B cell (primary cell): ENCODE results near the gene RARS2. TPM values are rescaled to one million over a fixed set of nuclear protein-coding genes. Genes with fewer than 3 reads are reported as not detected.

Source experiments
- ATAC-seq: fragments of 200-7000 bp; cut with Tn5 transposase; one replicate; pipeline ENCODE4 v1.10.0; 2021; ENCODE audit warnings: low read depth, mild to moderate bottlenecking, moderate number of reproducible peaks, moderate library complexity
- CTCF ChIA-PET: fragments of 350-600 bp; sonication (Branson Sonifier 250); formaldehyde crosslinking; loops from one replicate; lab custom pipeline; 2021; ENCODE audit warnings: antibody characterized with exemption, inconsistent platforms; lab: Charles Lee
- POLR2A ChIA-PET: fragments of 350-600 bp; sonication (Branson Sonifier 250); formaldehyde crosslinking; loops from one replicate; lab custom pipeline; 2021; ENCODE audit warnings: antibody characterized with exemption; lab: Charles Lee
- DNase-seq: peaks from one replicate; pipeline ENCODE4 v3.0.0; 2013
- H2AFZ ChIP-seq: 2 replicates; pipeline ENCODE4 v1.6.1; 2012; ENCODE audit warnings: mild to moderate bottlenecking, low read depth, low read length; ENCODE audit not compliant: insufficient read depth, poor library complexity, severe bottlenecking
- H3K27ac ChIP-seq, 2 donors: 1 replicate in 1 of 2; 2 replicates in 1 of 2; pipeline ENCODE4 v1.5.1; 2012 to 2013; ENCODE audit warnings: low read length in 2 of 2, mild to moderate bottlenecking in 2 of 2, moderate library complexity in 1 of 2
- H3K27me3 ChIP-seq, 4 experiments: fragments of 200-600 bp in 1 of 4; sonication (generic) in 1 of 4; replicated peaks in 1 of 4; 1 replicate in 2 of 4; 2 replicates in 2 of 4; pipeline versions ENCODE4 v1.6.1 to v1.7.0; 2013 to 2016; ENCODE audit warnings: low read length in 3 of 4, mild to moderate bottlenecking in 2 of 4, mixed read lengths in 1 of 4, moderate library complexity in 1 of 4; ENCODE audit not compliant: insufficient read depth in 4 of 4, control insufficient read depth in 3 of 4; ENCODE audit errors: control extremely low read depth in 1 of 4
- H3K36me3 ChIP-seq, 2 experiments: replicated peaks in 1 of 2; 1 replicate in 1 of 2; 2 replicates in 1 of 2; pipeline versions ENCODE4 v1.6.1 to v1.7.1; 2013; ENCODE audit warnings: low read length in 1 of 2; ENCODE audit not compliant: insufficient read depth in 2 of 2, control insufficient read depth in 1 of 2; ENCODE audit errors: control extremely low read depth in 1 of 2, extremely low read depth in 1 of 2
- H3K4me1 ChIP-seq, 2 donors: fragments of 200-600 bp in 1 of 2; sonication (generic) in 1 of 2; 1 replicate in 1 of 2; 2 replicates in 1 of 2; pipeline versions ENCODE4 v1.5.1 to v1.6.1; 2013 to 2017; ENCODE audit warnings: low read length in 2 of 2; ENCODE audit not compliant: control insufficient read depth in 2 of 2, insufficient read depth in 2 of 2
- H3K4me2 ChIP-seq: replicated peaks from 2 replicates; pipeline ENCODE3; 2012; ENCODE audit warnings: mild to moderate bottlenecking, low read depth, low read length; ENCODE audit not compliant: poor library complexity, severe bottlenecking
- H3K4me3 ChIP-seq, 5 experiments: fragments of 200-600 bp in 1 of 5; sonication (generic) in 1 of 5; 1 replicate in 3 of 5; 2 replicates in 2 of 5; pipeline versions ENCODE4 v1.5.1 to v1.7.0; 2011 to 2016; ENCODE audit warnings: low read length in 4 of 5, mild to moderate bottlenecking in 4 of 5, low read depth in 2 of 5, control low read depth in 1 of 5, moderate library complexity in 1 of 5; ENCODE audit not compliant: insufficient read depth in 1 of 5; ENCODE audit errors: control extremely low read depth in 1 of 5, extremely low read depth in 1 of 5
- H3K79me2 ChIP-seq: fragments of 200-600 bp; sonication (generic); one replicate; pipeline ENCODE4 v1.6.0; 2016; ENCODE audit warnings: low read length; ENCODE audit not compliant: control insufficient read depth, insufficient read depth
- H3K9ac ChIP-seq: fragments of 200-600 bp; sonication (generic); 2 replicates; pipeline ENCODE4 v1.6.1; 2017; ENCODE audit warnings: mild to moderate bottlenecking, low read length, moderate library complexity
- H3K9me3 ChIP-seq, 3 donors: one replicate each; pipeline versions ENCODE4 v1.6.1 to v1.7.1; 2013; ENCODE audit warnings: low read length in 2 of 3; ENCODE audit not compliant: control insufficient read depth in 2 of 3, insufficient read depth in 1 of 3; ENCODE audit errors: control extremely low read depth in 1 of 3
- H4K20me1 ChIP-seq: 2 replicates; pipeline ENCODE4 v1.6.0; 2012; ENCODE audit warnings: mild to moderate bottlenecking, low read length; ENCODE audit not compliant: insufficient read depth, control insufficient read depth, poor library complexity, severe bottlenecking
- H3K27ac Mint-ChIP-seq: one replicate; pipeline ENCODE4 v1.8.0; 2021; ENCODE audit warnings: mixed read lengths
- H3K27me3 Mint-ChIP-seq: one replicate; pipeline ENCODE4 v1.8.0; 2021; ENCODE audit warnings: mixed read lengths
- H3K4me1 Mint-ChIP-seq: one replicate; pipeline ENCODE4 v1.8.0; 2021; ENCODE audit warnings: mixed read lengths
- H3K4me3 Mint-ChIP-seq: one replicate; pipeline ENCODE4 v1.8.0; 2021; ENCODE audit warnings: mixed read lengths
- H3K9me3 Mint-ChIP-seq: one replicate; pipeline ENCODE4 v1.8.0; 2022; ENCODE audit warnings: mixed read lengths; ENCODE audit not compliant: insufficient read depth
- EZH2 ChIP-seq: IDR thresholded peaks from 2 replicates; pipeline ENCODE4 v1.6.1; 2012; ENCODE audit warnings: borderline replicate concordance, low read depth, mild to moderate bottlenecking, moderate library complexity, low read length; ENCODE audit not compliant: insufficient read depth, poor library complexity, severe bottlenecking
- WGBS: methylation state at CpG from one replicate; pipeline ENCODE4 v1.1.5; 2013; ENCODE audit warnings: missing lambda C conversion rate; ENCODE audit not compliant: insufficient coverage; 5-methylcytosine and 5-hydroxymethylcytosine counted together
- intact Hi-C: fragments of 100-400 bp; cut with micrococcal nuclease; formaldehyde crosslinking; loops from one replicate; pipeline ENCODE4 v1.10.0; 2022
- polyA plus RNA-seq: library from polyadenylated mRNA; depleted of rRNA; stranded (reverse); fragments of >200 nt; gene quantifications from 2 replicates; pipeline ENCODE4 v1.2.3, GENCODE V29; 2012
- total RNA-seq, 2 donors: library from RNA; stranded (reverse); fragments of 120-200 nt in 1 of 2; gene quantifications; 1 replicate in 1 of 2; 2 replicates in 1 of 2; pipeline versions ENCODE4 v1.2.3 to v1.2.4, GENCODE V29; 2013 to 2022
- TF ChIP-seq, protein P1 (sequence below): fragments of 200-600 bp; IDR thresholded peaks from one replicate; pipeline ENCODE4 v1.8.0; 2022; ENCODE audit warnings: antibody characterized with exemption, mild to moderate bottlenecking

Gene RARS2
- total and polyA plus RNA-seq, 2 donors (not counting 1 experiment from before 2014, with no cell fraction given), result 7.1 to 38.7 TPM

DNA sequence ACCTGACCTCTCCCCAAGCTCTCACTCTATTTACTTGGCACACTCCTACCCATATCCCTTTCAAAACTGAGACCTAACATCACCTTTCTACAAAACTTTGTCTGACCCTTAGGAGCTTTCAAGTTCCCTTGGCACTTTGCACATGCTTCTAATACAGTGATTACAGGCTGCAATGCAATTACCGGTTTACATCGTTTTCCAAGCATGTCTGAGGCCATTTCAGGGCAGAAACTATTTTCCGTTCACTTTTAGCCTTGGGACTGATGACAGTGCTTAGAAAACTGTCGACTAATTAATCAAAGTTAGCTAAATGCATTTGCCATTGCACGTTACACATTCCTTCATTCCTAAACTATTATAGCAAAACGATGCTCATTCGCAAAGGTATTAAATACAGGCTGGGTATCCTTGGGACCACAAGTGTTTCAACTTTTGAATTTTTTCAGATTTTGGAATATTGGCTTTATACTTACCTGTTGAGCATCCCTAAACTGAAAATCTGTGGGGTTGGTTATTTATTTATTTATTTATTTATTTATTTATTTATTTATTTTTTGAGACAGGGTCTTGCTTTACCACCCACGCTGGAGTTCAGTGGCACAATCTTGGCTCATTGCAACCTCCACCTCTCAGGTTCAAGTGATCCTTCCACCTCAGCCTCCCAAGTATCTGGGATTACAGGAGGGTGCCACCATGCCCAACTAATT, 3.3 kb downstream of the RARS2 start:
- H3K4me3 Mint-ChIP-seq, result no peak overlapping the region
- 96% methylated on average over 4 of the region's 8 CpGs for WGBS

DNA sequence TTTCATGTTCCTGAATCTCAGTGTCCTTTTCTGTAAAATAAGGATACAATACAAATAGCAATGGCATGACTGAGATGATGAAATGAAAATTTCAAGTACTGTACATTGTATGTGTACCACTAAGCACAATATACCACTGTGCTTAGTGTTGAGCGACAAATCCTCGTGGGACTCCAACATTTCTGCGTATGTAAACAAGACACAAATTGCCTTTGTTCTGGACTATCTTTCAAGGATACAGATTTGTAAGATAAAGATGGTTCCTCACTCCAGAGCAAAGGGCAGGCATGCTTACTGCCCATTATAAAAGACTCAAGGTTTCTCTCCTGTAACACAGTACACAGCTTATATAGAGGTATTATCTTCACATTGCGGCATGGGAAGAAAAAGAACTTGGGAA, 6.0 kb downstream of the RARS2 start:
- WGBS, result no CpG with 5 or more reads among the region's 4 CpGs
- Histone ChIP-seq H3K36me3 (peaks cover 0 to 40% of the 10 kb centered on the region in 2 experiments), H3K27me3 (no peaks in the 10 kb centered on the region), H3K4me2 (no peak overlapping the region), H3K79me2 (peaks cover 95% of the 10 kb centered on the region), H3K9ac (no peak overlapping the region), H4K20me1 (peaks cover 27% of the 10 kb centered on the region), H2AFZ (no peak overlapping the region), H3K4me1 (peaks cover 11% of the 10 kb centered on the region in 2 donors), H3K27ac (no peak overlapping the region), H3K4me3 (no peak overlapping the region), H3K9me3 (no peaks in the 10 kb centered on the region)
- no peaks in the 10 kb centered on the region for H3K27me3 Mint-ChIP-seq
- intact Hi-C loops, result no loop called here
- peaks cover 35% of the 10 kb centered on the region for H3K4me1 Mint-ChIP-seq
- ChIA-PET CTCF (no interaction called here), POLR2A (no interaction called here)
- TF ChIP-seq, protein P1, sequence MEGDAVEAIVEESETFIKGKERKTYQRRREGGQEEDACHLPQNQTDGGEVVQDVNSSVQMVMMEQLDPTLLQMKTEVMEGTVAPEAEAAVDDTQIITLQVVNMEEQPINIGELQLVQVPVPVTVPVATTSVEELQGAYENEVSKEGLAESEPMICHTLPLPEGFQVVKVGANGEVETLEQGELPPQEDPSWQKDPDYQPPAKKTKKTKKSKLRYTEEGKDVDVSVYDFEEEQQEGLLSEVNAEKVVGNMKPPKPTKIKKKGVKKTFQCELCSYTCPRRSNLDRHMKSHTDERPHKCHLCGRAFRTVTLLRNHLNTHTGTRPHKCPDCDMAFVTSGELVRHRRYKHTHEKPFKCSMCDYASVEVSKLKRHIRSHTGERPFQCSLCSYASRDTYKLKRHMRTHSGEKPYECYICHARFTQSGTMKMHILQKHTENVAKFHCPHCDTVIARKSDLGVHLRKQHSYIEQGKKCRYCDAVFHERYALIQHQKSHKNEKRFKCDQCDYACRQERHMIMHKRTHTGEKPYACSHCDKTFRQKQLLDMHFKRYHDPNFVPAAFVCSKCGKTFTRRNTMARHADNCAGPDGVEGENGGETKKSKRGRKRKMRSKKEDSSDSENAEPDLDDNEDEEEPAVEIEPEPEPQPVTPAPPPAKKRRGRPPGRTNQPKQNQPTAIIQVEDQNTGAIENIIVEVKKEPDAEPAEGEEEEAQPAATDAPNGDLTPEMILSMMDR, result no peak
- TF ChIP-seq EZH2, result no peak
- no peak overlapping the region for H3K4me3 Mint-ChIP-seq
- DNase-seq, result no peak
- H3K9me3 Mint-ChIP-seq, result no peaks in the 10 kb centered on the region
- H3K27ac Mint-ChIP-seq, result no peak overlapping the region
- ATAC-seq, result no peak

More for the DNA sequence above, 3.3 kb downstream of the RARS2 start:
- TF ChIP-seq, protein P1, result no peak
- TF ChIP-seq EZH2, result no peak
- H3K79me2 ChIP-seq, result peaks cover 98% of the 10 kb centered on the region
- H3K9ac ChIP-seq, result no peak overlapping the region
- Mint-ChIP-seq H3K4me1 (peaks cover 54% of the 10 kb centered on the region), H3K27me3 (no peaks in the 10 kb centered on the region), H3K27ac (no peak overlapping the region), H3K9me3 (no peaks in the 10 kb centered on the region)
- POLR2A ChIA-PET, result no interaction called here
- peaks cover 26% of the 10 kb centered on the region for H4K20me1 ChIP-seq
- no peak for ATAC-seq
- H2AFZ ChIP-seq, result no peak overlapping the region
- H3K27me3 ChIP-seq, result no peaks in the 10 kb centered on the region
- H3K4me3 ChIP-seq, result no peak overlapping the region
- intact Hi-C loops, result loop anchor here (5.0 kb wide), 1 partner anchor 179 kb away; the partner anchor contains the start of gene CFAP206
- DNase-seq, result no peak
- no peak overlapping the region for H3K4me2 ChIP-seq
- H3K4me1 ChIP-seq, result peaks cover 27 to 28% of the 10 kb centered on the region in 2 donors
- H3K27ac ChIP-seq, result no peak overlapping the region
- CTCF ChIA-PET, result no interaction called here
- H3K9me3 ChIP-seq, result no peaks in the 10 kb centered on the region
- peaks cover 0 to 29% of the 10 kb centered on the region in 2 experiments for H3K36me3 ChIP-seq
